Left hindlimb (tissue), 1 donor: ENCODE measurements around the gene ATP2A2.
"Not testable (repeated sequence)": the region's sequence is repeated elsewhere in the genome, so short reads cannot be mapped to it uniquely, and the experiment has no call there.

Experiments used
- DNase-seq: peaks from one replicate; pipeline ENCODE4 v3.0.0-alpha.2; 2018

ATP2A2 gene

DNA sequence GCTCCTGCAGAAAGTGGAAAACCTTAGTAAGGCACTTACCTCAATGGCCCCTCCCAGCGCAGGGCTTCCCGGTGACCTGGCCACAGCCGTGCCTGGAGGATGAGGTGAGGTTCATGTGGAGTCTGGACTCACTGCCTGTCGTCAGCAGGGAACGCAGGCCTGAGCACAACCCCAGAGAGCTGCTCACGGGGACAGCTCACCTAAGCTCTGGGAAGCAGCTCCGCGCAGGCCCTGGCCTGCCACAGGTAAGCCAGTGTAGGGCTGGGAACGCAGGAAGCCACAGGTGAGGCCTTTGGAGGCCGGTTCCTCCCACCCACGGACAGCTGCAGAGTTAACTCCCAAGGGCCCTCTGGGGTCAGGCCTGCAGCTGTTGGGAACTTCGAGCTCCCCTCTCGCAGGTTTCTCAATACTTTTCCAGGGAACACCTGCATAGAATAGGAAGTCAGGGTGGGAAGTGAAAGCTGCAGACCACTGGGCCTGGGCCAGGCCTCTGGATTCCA, 89.7 kb downstream of the ATP2A2 start:
- no peak for DNase-seq

DNA sequence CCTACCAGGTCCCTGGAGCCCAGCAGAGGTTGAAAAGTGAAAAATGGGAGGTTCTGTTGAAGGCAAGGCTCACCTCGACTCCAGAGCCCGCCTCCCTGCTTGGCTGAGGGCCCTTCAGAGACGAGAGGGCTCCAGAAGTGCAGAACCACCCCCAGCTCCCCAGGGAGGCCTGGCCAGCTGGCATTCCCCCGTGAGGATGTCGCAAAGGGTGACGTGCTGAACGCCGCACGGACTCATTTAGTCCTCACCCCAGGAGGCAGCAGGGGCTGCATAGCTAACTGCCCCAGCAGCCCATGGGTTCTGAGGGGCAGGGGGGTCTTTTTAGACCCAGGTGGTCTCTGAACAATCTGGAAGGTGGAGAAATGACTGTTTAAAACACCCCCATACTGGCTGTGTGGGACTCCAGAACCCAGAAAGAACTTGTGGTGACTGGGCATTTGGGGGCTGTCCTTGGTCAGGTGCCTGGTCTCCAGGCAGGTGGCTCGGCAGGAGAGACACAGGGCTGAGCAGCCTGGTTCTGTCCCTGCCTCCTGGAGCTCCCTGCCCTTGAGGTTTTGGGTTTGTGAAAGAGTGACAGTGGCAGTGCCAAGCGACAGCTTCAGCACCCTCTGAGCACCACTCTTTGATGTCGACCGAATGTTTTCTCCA, 90.5 kb downstream of the ATP2A2 start:
- no peak for DNase-seq

GRCh38 chr12:110372056-110372425, 91.0 kb downstream of the ATP2A2 start:
- no peak for DNase-seq

- no peak for DNase-seq
Measured at GRCh38 chr12:110373025-110373424, 92.0 kb downstream of the ATP2A2 start.

DNA sequence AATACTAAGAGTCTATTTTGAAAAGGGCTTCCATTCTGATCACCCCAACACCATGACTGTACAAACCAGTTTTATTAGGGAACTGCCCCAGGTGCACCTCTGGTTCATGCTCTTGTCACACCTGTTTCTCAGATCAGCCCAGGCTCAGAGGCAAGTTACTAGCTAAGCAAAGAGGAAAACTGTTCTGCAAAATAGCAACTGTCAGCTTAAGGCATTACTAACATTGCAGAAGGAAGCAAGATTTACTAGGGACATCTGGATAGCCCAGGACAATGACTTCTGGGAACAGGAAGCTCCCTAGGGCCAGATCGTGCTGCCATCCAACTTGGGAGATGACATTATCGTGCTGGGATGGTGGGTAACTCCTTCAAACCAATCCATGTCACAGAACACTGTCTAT, 92.4 kb downstream of the ATP2A2 start:
- no peak for DNase-seq

GRCh38 chr12:110373962-110374611, 93.0 kb downstream of the ATP2A2 start:
- DNase-seq = no peak

DNA sequence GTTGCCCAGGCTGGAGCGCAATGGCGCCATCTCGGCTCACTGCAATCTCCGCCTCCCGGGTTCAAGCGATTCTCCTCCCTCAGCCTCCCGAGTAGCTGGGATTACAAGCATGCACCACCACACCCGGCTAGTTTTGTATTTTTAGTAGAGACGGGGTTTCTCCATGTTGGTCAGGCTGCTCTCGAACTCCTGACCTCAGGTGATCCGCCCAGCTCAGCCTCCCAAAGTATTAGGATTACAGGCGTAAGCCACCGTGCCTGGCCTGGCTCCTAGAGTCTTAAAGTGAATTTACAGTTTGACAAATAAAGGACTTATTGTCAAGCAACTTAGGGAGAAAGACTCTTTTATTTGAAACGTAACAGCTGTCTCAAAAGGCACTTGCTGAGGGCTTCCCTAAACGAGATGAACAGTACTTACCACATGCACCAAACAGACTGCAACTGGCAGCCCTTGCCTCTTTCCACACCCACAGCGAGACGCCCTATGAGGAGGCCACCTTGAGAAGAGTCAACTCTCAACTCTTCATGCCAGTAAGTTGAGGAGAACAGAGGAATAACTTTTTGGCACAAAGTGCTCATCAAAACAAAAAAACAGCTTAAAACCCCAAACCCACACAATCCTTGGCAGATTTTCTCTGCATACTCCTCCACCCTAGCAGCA, 97.2 kb downstream of the ATP2A2 start:
- DNase-seq = not testable (repeated sequence)

DNA sequence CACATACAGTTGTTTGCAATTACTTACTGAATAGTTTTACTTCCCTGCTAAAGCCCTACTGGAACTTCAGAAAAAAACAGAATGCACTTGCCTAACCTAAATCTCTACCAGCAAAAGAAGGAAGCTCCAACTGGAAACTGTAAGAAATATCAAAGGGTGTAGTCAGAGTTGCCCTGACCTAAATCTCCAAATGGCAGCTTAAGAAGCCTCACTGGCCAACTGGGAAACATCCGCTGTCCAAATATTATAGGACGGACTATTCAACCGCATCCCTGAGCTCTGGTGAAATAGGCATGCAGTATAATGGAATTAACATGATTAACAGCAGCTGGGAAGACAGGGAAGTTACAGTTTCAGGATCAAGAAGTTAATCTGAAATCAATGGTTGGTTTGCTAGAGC, 98.2 kb downstream of the ATP2A2 start:
- DNase-seq = no peak

GRCh38 chr12:110379631-110380030, 98.6 kb downstream of the ATP2A2 start:
- DNase-seq = no peak

DNA sequence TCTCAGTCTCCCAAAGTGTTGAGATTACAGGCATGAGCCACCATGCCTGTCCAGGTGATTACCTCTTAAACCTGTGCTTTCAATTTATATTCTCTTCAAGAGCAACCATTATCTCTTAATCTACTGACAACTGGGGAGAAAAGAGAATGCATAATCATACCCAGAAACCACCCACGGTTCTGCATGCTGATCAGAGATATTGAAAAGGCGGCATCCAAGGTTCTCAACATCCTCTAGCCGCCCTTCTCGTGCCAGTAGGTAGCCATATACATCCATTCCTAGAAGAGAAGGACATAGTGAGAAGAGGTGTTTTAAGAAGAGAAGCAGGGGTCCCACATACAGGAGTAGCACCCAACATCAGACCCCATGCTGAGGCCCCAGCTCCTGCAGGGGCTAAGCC, 101.6 kb downstream of the ATP2A2 start:
- DNase-seq = no peak
